GM18502 (cell line): ENCODE data around the gene TGFBI.

ENCODE experiments used
- ATAC-seq: cut with Tn5 transposase; IDR thresholded peaks from one replicate; pipeline ENCODE4 v1.9.1; 2021; ENCODE audit warnings: mild to moderate bottlenecking; ENCODE audit not compliant: unreplicated experiment, poor library complexity

TGFBI gene

GRCh38 chr5:136022965-136023364 is 5.8 kb upstream of the TGFBI start:
- no peak for ATAC-seq

- no peak for ATAC-seq
These were observed 4.7 kb upstream of the TGFBI start for GRCh38 chr5:136023958-136024541.

GRCh38 chr5:136025900-136026299 is 2.9 kb upstream of the TGFBI start:
- ATAC-seq: no peak

GRCh38 chr5:136026636-136027035 is 2.2 kb upstream of the TGFBI start:
- no peak for ATAC-seq

- no peak for ATAC-seq
These were observed 1.5 kb upstream of the TGFBI start for GRCh38 chr5:136027311-136027710.

GRCh38 chr5:136028090-136028489 is 698 bp upstream of the TGFBI start:
- no peak for ATAC-seq

- no peak for ATAC-seq
These were observed 1.5 kb downstream of the TGFBI start for GRCh38 chr5:136030252-136030651.

- peak; percentile 62 for ATAC-seq
These were observed 2.3 kb downstream of the TGFBI start for GRCh38 chr5:136030956-136031611.

- no peak for ATAC-seq
These were observed 2.9 kb downstream of the TGFBI start for GRCh38 chr5:136031711-136032110.

- no peak for ATAC-seq
These were observed 3.8 kb downstream of the TGFBI start for GRCh38 chr5:136032564-136032963.

GRCh38 chr5:136033234-136033633 is 4.4 kb downstream of the TGFBI start:
- ATAC-seq: no peak

GRCh38 chr5:136033848-136034247 is 5.1 kb downstream of the TGFBI start:
- no peak for ATAC-seq

GRCh38 chr5:136034492-136034891 is 5.7 kb downstream of the TGFBI start:
- no peak for ATAC-seq

- no peak for ATAC-seq
These were observed 6.2 kb downstream of the TGFBI start for GRCh38 chr5:136034984-136035383.

- no peak for ATAC-seq
These were observed 7.0 kb downstream of the TGFBI start for GRCh38 chr5:136035837-136036236.

GRCh38 chr5:136036293-136036911 is 7.6 kb downstream of the TGFBI start:
- ATAC-seq: no peak

GRCh38 chr5:136037001-136037705 is 8.4 kb downstream of the TGFBI start:
- ATAC-seq: peak; percentile 80

GRCh38 chr5:136038635-136039034 is 9.8 kb downstream of the TGFBI start:
- no peak for ATAC-seq

GRCh38 chr5:136039202-136039601 is 10.4 kb downstream of the TGFBI start:
- ATAC-seq: no peak

GRCh38 chr5:136040746-136041415 is 12.1 kb downstream of the TGFBI start:
- ATAC-seq: no peak

- no peak for ATAC-seq
These were observed 13.4 kb downstream of the TGFBI start for GRCh38 chr5:136042156-136042555.
